DMS79 (cell line): Measurements from ENCODE around the gene GTF2A1L.
"Not testable (repeated sequence)": the region's sequence is repeated elsewhere in the genome, so short reads cannot be mapped to it uniquely, and the experiment has no call there.

ENCODE experiments used
- DNase-seq: peaks from one replicate; lab custom pipeline; 2025; lab: John Stamatoyannopoulos, UW

Gene GTF2A1L

GRCh38 chr2:48607307-48608014 lies 10.2 kb upstream of the GTF2A1L start:
- no peak for DNase-seq

GRCh38 chr2:48613211-48613610 lies 4.4 kb upstream of the GTF2A1L start:
- no peak for DNase-seq

- DNase-seq, result not testable (repeated sequence)
These were observed 3.1 kb upstream of the GTF2A1L start for GRCh38 chr2:48614581-48614980.

GRCh38 chr2:48619526-48619925 lies 1.9 kb downstream of the GTF2A1L start:
- DNase-seq, result no peak

GRCh38 chr2:48620604-48621003 lies 2.9 kb downstream of the GTF2A1L start:
- DNase-seq, result no peak

- not testable (repeated sequence) for DNase-seq
These were observed 5.0 kb downstream of the GTF2A1L start for GRCh38 chr2:48622691-48623090.

- no peak for DNase-seq
These were observed 7.0 kb downstream of the GTF2A1L start for GRCh38 chr2:48624696-48625095.

- no peak for DNase-seq
These were observed 8.4 kb downstream of the GTF2A1L start for GRCh38 chr2:48626047-48626446.

- no peak for DNase-seq
These were observed 15.5 kb downstream of the GTF2A1L start for GRCh38 chr2:48633143-48633542.

- DNase-seq, result no peak
These were observed 18.1 kb downstream of the GTF2A1L start for GRCh38 chr2:48635786-48636185.

GRCh38 chr2:48638261-48638660 lies 20.6 kb downstream of the GTF2A1L start:
- DNase-seq, result no peak

GRCh38 chr2:48651158-48651790 lies 33.6 kb downstream of the GTF2A1L start:
- DNase-seq, result no peak

- DNase-seq, result no peak
These were observed 51.3 kb downstream of the GTF2A1L start for GRCh38 chr2:48668992-48669391.

GRCh38 chr2:48673581-48673980 lies 55.9 kb downstream of the GTF2A1L start:
- no peak for DNase-seq

GRCh38 chr2:48674933-48675332 lies 57.3 kb downstream of the GTF2A1L start:
- no peak for DNase-seq

- no peak for DNase-seq
These were observed 59.8 kb downstream of the GTF2A1L start for GRCh38 chr2:48677450-48677849.

- DNase-seq, result no peak
These were observed 67.5 kb downstream of the GTF2A1L start for GRCh38 chr2:48685126-48685525.

GRCh38 chr2:48691935-48692691 lies 74.5 kb downstream of the GTF2A1L start:
- DNase-seq, result no peak

GRCh38 chr2:48693066-48693465 lies 75.4 kb downstream of the GTF2A1L start:
- DNase-seq, result no peak

GRCh38 chr2:48693645-48694044 lies 76.0 kb downstream of the GTF2A1L start:
- no peak for DNase-seq

GRCh38 chr2:48694149-48694548 lies 76.5 kb downstream of the GTF2A1L start:
- no peak for DNase-seq

GRCh38 chr2:48695991-48696390 lies 78.3 kb downstream of the GTF2A1L start:
- no peak for DNase-seq

- no peak for DNase-seq
These were observed 79.2 kb downstream of the GTF2A1L start for GRCh38 chr2:48696881-48697280.
